ENCODE data around the gene PHLDB3. TPM values are rescaled to one million over a fixed set of nuclear protein-coding genes. Genes with fewer than 3 reads are reported as not detected.

Gene PHLDB3
- total RNA-seq, 1 experiment from 2014 or later, result 8.5 TPM

DNA sequence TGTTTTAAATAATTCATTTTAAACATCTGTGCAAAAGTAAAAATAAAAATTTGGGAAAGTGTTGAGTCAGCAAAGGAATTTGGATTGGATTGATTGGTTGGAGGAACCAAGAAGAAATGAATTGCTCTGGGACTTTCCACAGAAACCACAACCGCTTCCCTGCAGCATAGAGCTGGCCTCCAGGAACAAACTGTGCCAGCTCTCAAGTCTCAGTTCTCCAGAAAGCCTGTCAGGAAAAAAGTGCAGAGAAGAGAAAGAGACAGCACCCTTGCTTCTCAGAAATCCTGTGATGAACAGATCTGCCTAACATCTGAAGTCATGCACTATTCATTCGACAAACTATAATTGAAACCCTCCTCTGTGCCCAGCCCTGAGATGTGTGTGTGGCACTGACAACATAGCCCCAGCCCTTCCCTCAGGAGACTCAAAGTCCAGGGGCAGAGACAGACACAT is 54.0 kb downstream of the PHLDB3 start:
- H2BK120ac ChIP-seq (ENCODE audit: low read depth, low read length, poor library complexity, severe bottlenecking), result no peak overlapping the region
- no peak overlapping the region for H3K4me2 ChIP-seq (ENCODE audit: insufficient read depth, insufficient read length, low read length)
- H3K27ac ChIP-seq (ENCODE audit: insufficient read length, low read depth, low read length), result no peak overlapping the region
- no peak overlapping the region for H3T11ph ChIP-seq (ENCODE audit: low read length)
- H2BK5ac ChIP-seq (ENCODE audit: insufficient read length, low read length), result no peak overlapping the region
- Mint-ChIP-seq H3K27ac (peak overlapping the region in 1 of 3 experiments; percentile 59; a peak in 1 of 7 replicates), H3K4me1 (peaks cover 3% of the 10 kb centered on the region in 2 experiments; a peak in 3 of 4 replicates), H3K36me3 (ENCODE audit: insufficient read depth in 1 of 3, low read depth in 3 of 3) (no peaks in the 10 kb centered on the region; a peak in 1 of 7 replicates), H3K27me3 (ENCODE audit: low read depth) (peaks cover 20% of the 10 kb centered on the region), H3K4me3 (no peak overlapping the region), H3K9me3 (peaks cover 9 to 11% of the 10 kb centered on the region in 2 experiments)
- H2AFZ ChIP-seq (ENCODE audit: low read length), result no peak overlapping the region
- WGBS (ENCODE audit: extremely low coverage, insufficient read length, low lambda C conversion rate), result no CpG with 5 or more reads among the region's 2 CpGs
- H3K23me2 ChIP-seq (ENCODE audit: insufficient read length, low read depth, low read length, poor library complexity, severe bottlenecking), result no peaks in the 10 kb centered on the region
- H3K9me3 ChIP-seq (ENCODE audit: control insufficient read depth, low read depth, low read length), result no peaks in the 10 kb centered on the region
- H3K4ac ChIP-seq (ENCODE audit: low read depth, low read length), result no peak overlapping the region
- H3K23ac ChIP-seq (ENCODE audit: insufficient read length, low read depth, low read length), result no peak overlapping the region
- no peak overlapping the region for H3K14ac ChIP-seq (ENCODE audit: insufficient read depth, low read length)
- H4K5ac ChIP-seq (ENCODE audit: insufficient read length, low read depth, low read length), result no peak overlapping the region
- H3K18ac ChIP-seq (ENCODE audit: insufficient read length, low read depth, low read length), result no peak overlapping the region
- H4K20me1 ChIP-seq (ENCODE audit: control insufficient read depth, insufficient read depth, insufficient read length), result no peaks in the 10 kb centered on the region
- no peaks in the 10 kb centered on the region for H3K79me1 ChIP-seq (ENCODE audit: insufficient read depth, low read depth, low read length, poor library complexity, severe bottlenecking)
- no peaks in the 10 kb centered on the region for H3K79me2 ChIP-seq (ENCODE audit: insufficient read depth, low read length)
- H3K4me1 ChIP-seq (ENCODE audit: insufficient read depth, low read length), result no peaks in the 10 kb centered on the region
- H4K8ac ChIP-seq (replicated peaks; ENCODE audit: insufficient read length, low read depth, low read length), result no peak overlapping the region
- no peak for TF ChIP-seq CTCF (conservative IDR thresholded peaks at IDR 0.05)
- no peak overlapping the region for H2AK5ac ChIP-seq (ENCODE audit: insufficient read length, low read length)
- no peak overlapping the region for H3K56ac ChIP-seq (ENCODE audit: insufficient read length, low read depth, low read length)
- H4K91ac ChIP-seq (ENCODE audit: insufficient read length, low read depth, low read length), result no peak overlapping the region
- no peak overlapping the region for H2BK15ac ChIP-seq (ENCODE audit: low read depth, low read length)
- H2BK12ac ChIP-seq (ENCODE audit: insufficient read length, low read depth, low read length), result no peak overlapping the region
- no peak overlapping the region for H2BK20ac ChIP-seq (ENCODE audit: low read depth, low read length, poor library complexity, severe bottlenecking)
- no peak overlapping the region for H3K9ac ChIP-seq (ENCODE audit: extremely low read depth, insufficient read length, low read length)
- H3K27me3 ChIP-seq (ENCODE audit: insufficient read depth, low read length), result no peaks in the 10 kb centered on the region
- DNase-seq, result no peak
